Adipose tissue (tissue), 3 donors: ENCODE data around the gene TBC1D17. TPM values are rescaled to one million over a fixed set of nuclear protein-coding genes. Genes with fewer than 3 reads are reported as not detected.

ENCODE experiments used
- H3K27ac ChIP-seq: one replicate; pipeline ENCODE4 v1.5.1; 2013; ENCODE audit warnings: low read depth, low read length
- WGBS, 3 donors: extraction: QIAGEN DNeasy Blood & Tissue Kit; methylation state at CpG; one replicate each; pipeline ENCODE4 v1.1.7; 2013; 5-methylcytosine and 5-hydroxymethylcytosine counted together
- polyA plus RNA-seq, 3 donors: library from polyadenylated mRNA; stranded (reverse); fragments of 200-250 nt; gene quantifications; one replicate each; pipeline ENCODE4 v1.2.3, GENCODE V29; 2013
- donor health status: healthy with polysubstance abuse.
- donor health status: Bipolar disorder and iron deficiency.
- donor health status: healthy.

The TBC1D17 gene
- polyA plus RNA-seq, 3 donors = 35.7 to 46.6 (median 37.0) TPM

DNA sequence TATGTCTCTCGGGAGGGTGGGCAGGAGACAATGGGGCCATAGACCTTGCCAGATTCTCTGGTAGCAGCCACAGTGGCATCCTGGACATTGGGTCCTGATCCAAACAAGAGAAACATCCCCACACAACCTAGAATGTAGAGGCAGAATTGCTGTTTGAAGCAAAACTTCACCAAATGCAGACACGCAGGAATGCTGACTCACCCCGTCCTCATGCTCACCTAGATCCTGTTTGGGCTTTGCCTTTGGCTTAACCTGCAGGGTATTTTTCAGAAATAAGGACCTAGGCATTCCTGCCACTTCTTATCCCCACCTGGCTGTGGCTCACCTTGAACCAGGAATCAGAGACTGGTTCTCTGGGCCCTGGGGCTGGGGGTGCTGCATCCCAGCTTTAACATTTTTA lies 7.3 kb downstream of the TBC1D17 start:
- H3K27ac ChIP-seq = no peak overlapping the region
- WGBS, 3 donors = 91 to 98% (median 92%) methylated on average over 3 of the region's 3 CpGs

DNA sequence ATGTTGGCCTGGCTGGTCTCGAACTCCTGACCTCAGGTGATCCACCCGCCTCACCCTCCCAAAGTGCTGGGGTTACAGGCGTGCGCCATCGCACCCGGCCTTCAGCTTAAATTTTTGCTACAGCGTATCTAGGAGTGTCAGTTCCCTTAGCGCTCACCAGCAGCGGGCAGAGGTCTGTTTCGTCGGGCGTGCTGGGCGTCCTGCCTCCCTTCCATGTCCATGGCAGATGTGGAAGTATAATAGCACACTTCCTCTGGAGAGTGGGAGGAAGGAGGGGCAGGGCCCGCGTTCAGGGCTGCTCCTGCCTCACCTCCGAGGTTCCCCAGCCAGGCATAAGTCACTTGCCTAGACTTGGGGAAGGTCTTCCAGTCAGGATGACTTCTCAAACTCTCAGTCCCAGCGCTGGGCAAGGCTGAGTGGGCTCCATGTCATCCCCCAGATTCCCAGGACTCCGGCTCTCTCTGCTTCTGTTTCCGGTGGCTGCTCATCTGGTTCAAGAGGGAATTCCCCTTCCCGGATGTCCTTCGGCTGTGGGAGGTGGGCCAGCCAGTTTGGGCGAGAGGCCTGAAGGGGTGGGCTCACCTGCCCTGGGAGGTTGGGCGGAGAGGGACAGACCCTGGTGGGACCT lies 9.6 kb downstream of the TBC1D17 start:
- no peak overlapping the region for H3K27ac ChIP-seq
- 65 to 73% (median 66%) methylated on average over 22 to 23 of the region's 23 CpGs for WGBS, 3 donors

DNA sequence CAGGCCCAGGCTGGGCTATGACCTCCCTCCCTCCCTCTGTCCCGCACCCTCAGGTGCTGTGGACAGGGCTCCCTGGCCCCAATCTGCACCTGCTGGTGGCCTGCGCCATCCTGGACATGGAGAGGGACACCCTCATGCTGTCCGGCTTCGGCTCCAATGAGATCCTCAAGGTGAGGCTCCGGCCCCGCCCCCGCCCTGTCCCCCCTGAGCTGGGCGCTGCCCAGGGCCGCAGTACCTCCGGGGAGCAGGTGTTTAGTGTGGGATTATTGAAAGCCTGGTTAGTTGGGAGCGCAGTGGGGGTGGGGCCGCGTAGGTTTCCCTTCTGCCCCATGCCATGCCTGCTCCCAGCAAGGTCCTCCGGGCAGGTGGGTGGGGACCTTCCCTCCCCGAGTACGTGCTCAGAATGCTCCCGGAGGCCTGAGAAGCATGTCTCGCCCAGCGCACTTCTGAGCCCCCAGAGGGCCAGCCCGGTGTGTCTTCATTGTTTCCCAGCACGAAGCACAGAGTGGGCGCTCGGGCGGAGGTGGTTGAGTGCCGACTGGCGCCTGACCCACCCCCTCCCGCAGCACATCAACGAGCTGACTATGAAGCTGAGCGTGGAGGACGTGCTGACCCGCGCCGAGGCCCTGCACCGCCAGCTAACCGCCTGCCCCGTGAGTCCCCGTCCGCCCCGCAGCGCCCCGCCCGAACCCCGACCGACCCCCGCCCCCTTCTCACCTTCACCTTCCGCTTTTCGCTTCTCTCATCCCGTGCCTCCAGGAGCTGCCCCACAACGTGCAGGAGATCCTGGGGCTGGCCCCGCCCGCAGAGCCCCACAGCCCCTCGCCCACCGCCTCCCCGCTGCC lies 10.4 kb downstream of the TBC1D17 start:
- 49 to 91% (median 75%) methylated on average over 51 to 54 of the region's 54 CpGs for WGBS, 3 donors
- no peak overlapping the region for H3K27ac ChIP-seq

DNA sequence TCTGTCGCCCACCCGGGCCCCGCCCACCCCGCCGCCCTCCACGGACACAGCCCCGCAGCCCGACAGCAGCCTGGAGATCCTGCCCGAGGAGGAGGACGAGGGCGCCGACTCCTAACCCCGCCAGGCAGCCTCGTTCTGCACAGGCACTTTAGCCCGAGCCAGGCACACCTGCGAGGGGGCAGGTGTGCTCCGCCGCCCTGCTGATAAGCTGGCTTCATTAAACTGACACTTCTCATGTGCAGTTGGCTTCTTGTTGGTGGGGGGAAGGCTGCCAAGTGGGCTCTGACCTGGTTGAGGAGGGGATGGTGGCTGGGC lies 11.0 kb downstream of the TBC1D17 start:
- no peak overlapping the region for H3K27ac ChIP-seq
- 60 to 91% (median 90%) methylated on average over 10 to 18 of the region's 18 CpGs for whole genome bisulfite sequencing, 3 donors

DNA sequence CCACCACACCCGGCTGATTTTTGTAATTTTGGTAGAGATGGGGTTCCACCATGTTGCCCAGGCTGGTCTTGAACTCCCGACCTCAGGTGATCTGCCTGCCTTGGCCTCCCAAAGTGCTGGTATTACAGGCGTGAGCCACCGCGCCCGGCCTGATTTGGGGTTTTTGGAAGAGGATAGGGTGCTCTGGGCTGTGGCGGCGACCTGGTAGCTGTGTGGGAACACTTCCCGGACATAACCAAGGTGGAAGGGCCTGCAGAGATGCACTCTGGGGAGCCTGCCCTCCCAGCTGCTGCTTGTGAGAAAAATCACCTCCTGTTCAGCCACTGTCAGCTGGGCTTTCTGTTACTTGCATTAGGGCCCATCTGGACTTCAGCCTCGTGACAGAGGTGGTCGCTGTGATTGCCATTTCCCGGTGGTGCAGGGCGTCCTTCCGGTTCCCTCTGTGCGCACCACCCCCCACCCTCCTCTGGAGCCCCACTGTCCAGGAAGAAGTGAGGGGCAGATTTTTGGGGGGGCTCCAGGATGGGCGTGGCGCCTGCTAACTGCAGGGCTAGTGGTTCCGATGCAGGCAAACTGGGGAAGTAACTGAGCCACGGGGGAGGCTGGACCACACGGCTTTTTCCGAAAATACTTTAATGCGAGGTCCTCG lies 11.7 kb downstream of the TBC1D17 start:
- WGBS, 3 donors = 88 to 92% (median 90%) methylated on average over 23 of the region's 23 CpGs
- H3K27ac ChIP-seq = no peak overlapping the region

DNA sequence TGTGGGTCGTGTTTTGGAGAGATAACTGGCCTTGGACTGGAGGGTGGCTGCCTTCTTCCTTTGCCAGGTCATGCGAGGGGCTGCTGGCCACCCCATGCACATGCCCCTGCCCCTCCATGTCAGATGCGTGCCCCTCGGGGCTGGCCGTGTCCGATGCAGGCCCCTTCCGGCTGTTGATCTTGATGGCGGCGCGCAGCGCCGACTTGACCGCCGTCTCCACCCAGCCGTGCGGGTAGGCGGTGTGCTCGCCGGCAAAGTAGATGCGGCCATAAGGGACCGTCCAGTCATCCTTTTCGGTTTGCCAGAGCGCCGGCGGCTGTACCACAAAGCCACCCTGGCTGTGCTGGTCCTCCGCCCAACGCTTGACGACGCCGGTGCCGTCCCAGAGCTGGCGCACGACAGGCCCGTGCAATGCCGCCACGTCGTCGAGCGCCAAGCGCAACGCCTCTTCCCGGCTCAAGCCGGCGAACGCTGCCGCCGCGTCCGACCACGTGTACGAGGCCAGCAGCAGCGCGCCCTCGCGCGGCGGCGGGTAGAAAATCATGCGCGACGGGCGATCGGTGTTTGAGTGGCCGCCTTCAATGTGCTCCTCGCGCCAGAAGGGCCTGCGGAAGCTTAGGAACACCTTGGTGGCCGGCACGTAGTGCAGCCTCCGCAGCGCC lies 12.3 kb downstream of the TBC1D17 start:
- no peak overlapping the region for H3K27ac ChIP-seq
- WGBS, 3 donors = 17 to 26% (median 24%) methylated on average over 67 to 71 of the region's 71 CpGs

DNA sequence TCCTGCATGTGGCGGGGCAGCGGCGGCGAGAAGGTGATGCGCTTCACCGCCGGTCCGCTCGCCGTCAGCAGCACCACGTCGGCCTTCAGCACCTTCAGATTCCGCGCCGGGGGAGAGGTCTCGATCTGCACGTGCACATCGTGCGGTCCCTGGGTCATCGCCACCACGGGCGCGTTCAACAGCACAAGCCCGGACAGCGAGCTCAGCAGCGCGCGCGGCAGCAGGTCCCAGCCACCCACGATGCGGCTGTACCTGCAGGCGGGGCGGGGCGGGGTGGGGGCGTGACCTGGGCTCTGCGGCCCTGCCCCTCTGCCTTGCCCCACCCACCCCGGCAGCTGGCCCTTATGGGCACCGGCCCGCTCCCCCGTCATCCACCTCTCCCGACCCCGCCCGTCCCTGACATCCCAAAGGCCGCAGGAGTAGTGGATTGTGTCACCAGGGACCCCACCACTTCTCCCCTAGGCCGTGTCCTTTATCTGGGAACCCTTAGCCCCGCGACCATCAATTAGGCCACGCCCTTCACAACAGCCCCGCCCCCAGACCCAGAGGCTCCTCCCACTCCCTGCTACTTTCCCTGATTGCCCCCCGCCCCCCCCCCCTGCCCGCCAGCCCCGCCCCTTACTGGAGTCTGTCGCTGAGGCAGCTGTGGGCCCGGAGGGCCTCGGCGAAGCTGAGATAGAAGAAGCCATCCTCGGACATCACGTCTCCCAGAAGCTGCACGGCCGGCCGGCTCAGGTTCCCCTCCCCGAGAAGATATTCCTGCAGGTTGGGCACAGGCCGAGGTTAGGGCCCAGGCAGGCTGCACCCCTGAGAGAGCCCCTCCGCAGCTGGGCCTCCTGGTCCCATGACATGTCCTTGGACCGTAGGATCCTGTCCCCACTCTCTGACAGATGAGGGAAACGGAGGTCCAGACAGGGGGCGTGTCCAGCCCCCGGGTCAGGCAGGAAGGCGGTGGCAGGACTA lies 13.1 kb downstream of the TBC1D17 start:
- 10 to 18% (median 17%) methylated on average over 63 to 69 of the region's 69 CpGs for WGBS, 3 donors
- no peak overlapping the region for H3K27ac ChIP-seq

DNA sequence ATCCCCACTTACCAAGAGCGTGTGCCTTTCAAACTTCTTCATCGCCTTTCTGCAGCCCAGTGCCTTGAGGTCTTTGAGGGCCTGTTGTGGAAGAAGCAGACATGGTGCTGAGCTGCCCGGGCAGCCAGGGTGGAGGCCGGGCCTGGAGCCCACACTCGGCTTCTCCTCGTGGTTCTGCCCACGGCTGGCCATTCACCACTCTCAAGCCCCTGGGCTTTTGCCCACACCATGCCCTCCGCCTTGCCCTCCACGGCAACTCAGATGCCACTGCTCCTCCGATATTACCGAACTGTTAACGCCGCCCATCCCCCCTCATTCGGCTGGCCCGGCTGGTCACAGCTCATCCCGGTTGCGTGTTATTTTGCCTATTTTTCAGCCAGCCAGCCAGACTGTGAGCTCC lies 13.9 kb downstream of the TBC1D17 start:
- 85 to 92% (median 87%) methylated on average over 17 of the region's 17 CpGs for WGBS, 3 donors
- no peak overlapping the region for H3K27ac ChIP-seq

DNA sequence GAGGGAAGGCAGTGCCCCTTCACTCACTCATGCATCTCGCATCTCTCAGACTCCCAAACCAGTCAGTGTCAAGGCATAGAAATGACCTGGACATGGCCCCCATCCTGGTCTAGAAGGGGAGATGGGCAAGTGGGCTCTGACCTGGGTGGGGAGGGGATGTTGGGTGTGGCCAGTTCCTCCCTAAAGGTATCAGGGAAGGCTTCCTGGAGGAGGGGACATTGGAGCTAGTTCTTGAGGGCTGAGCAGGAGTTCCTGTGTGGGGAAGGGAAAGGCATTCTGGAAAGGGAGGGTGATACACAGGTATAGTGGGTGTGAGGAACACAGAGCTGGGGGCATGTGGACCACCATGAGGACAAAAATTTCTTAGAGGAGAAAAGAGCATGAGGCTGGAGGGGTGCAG lies 15.2 kb downstream of the TBC1D17 start:
- H3K27ac ChIP-seq = no peak overlapping the region
- 86 to 100% (median 94%) methylated on average over 1 of the region's 1 CpG for WGBS, 3 donors

DNA sequence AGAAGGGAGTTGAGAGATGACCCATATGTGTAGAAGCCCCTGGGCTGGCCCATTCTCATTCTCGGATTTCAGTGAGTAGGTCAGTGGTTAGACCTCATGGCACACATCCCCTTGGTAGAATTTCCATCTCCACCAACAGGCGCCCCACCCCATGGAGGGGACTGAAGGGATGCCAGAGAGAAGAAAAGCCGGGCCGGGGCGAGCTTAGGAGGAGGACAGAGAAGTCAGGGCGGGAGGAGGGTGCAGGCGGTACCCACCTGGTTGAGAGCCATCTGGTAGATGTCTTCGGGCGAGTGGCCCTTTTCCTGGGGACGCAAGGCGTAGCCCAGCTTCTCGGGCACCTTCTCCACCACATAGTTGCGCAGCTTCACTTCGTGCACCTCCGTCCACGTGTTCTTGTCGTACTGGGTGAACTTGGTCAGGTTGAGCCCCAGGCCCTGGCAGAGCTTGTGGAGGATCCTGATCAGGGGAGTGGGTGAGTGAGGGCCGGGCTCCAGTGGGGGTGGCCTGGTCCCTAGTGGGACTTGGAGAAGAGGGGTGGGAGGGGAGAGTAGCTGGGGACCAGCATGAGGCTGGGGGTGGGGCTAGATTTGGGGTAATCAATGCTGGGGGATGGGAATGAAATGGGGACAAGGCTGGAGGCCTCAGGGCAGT lies 16.6 kb downstream of the TBC1D17 start:
- H3K27ac ChIP-seq = no peak overlapping the region
- WGBS, 3 donors = 93 to 95% (median 94%) methylated on average over 17 to 18 of the region's 18 CpGs

DNA sequence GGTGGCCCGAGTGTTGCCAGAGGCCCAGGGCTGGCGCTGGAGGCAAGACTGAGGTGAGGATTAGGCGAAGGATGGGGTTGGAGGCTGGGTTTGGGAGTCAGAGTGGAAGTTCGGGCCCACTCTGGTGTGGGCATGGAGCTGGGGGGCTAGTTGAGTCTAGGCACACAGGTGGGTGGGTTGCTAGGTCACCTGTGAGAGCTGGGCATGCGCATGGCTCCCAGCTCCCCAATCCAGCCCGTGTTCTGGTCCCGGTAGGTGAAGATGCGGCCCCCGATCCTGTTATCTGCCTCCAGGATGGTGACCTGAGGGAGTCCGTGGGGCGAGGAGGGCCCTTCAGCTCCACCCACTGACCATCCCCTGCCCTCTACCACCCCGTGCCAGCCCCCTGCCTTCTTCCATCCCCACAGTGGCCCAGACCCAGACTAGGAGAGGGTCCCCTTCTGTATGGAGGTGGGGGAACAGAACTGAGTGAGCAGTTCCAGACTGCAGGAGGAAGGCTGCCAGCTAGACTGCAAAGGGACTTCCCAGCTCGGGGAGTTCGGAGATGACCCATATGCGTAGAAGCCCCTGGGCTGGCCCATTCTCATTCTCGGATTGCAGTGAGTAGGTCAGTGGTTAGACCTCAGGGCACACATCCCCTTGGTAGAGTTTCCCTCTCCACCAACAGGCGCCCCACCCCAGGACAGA lies 17.5 kb downstream of the TBC1D17 start:
- 78 to 90% (median 87%) methylated on average over 15 to 17 of the region's 17 CpGs for WGBS, 3 donors
- no peak overlapping the region for H3K27ac ChIP-seq

DNA sequence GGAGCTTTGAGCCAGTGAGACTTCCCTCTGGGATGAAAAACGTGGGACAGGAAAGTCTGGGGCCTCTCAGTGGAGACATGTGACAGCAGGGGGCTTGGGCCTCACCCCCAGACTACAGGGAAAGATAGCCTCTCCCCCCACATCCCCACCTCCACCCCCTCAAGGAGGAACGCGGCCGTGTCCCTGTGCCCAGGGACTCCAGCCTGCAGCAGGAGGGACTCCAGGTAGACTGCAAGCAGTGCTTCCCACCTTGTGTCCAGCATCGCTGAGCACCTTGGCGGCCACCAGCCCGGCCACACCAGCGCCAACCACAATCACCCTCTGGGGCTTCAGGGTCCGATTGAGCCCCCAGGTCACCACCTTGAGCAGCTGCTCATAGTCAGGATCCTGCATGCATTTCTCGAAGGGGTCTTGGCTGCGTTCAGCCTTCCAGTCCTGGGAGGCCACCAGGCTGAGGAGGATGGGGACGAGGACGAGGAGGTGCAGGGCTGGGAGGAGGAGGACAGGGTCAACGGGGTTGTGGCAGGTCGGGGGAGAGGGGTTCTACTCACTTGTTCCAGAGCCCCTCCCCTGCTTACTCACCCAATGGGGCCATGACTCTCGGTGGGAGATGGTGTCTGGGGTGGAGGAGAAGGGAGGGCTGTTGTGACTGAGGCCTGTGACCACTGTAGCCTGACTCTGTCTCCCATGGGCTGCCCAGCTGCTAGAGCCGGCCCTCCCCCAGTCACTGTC lies 18.2 kb downstream of the TBC1D17 start:
- WGBS, 3 donors = 61 to 75% (median 73%) methylated on average over 17 of the region's 17 CpGs

DNA sequence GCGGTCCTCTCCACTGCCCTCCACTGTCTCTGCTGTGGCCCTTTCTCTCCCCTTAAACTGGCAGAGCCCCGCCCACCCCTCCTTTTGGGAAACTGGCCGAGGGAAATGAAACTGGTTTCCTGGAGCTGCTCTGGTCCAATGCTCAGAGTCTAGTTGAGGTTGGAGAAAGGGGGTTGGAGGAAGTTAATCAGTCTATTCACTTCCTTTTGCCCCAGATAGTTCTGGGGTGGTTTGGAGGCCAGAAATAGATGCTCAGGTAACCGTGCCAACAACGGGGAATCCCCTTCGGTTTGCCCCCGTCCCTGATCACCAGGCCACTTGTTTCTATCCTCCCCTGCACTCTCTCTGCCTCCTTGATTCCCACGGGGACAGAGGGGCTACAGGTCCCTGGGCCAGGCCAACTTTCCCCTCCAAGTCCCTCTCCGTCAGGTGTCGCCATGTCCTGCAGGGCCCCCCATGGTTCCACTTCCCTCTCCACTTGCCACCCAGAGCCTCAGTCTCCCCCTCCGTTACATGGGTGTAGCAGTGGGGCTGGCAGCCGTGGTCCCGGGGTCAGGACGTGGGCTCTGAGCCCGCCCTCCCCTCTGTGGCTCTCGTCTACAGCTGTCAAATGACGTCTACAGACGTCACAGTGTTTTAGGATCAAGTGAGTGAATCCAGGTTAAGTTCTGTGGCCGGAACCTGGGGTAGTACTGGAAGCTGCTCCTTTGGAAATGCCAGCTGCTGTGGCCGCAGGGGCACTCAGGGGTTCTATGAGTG lies 19.5 kb downstream of the TBC1D17 start, which contains the start of gene IL4I1:
IL4I1 (minus strand) TSS at position 25 of the 759 bp plus-strand sequence. CDS start 727 bp downstream, outside the sequence.
- WGBS, 3 donors = 20 to 43% (median 27%) methylated on average over 19 to 20 of the region's 20 CpGs

More for the DNA sequence above, 18.2 kb downstream of the TBC1D17 start:
- H3K27ac ChIP-seq = no peak overlapping the region

DNA sequence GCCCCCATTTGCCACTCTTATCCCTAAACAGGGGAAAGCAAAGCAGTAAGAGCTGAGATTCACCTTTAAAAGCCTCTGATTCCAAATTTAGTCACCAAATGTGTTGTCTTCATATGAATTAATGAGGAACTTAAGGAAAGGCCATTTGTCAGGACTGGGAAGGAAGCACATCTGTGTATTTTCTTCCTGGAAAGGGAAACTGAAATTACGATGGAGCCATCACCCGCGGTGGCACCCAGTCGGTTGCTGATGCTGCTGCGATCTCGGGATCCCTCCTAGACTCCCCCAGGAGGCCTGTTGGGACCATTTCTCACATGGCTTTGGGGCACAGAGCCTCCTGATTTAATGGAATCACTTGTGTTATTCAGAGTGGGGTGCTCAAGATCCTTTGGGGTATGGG lies 26.6 kb downstream of the TBC1D17 start:
- 20 to 65% (median 38%) methylated on average over 6 of the region's 6 CpGs for WGBS, 3 donors
- H3K27ac ChIP-seq = no peak overlapping the region

More for the DNA sequence above, 19.5 kb downstream of the TBC1D17 start, which contains the start of gene IL4I1:
- H3K27ac ChIP-seq = no peak within 1 kb of the TSS

DNA sequence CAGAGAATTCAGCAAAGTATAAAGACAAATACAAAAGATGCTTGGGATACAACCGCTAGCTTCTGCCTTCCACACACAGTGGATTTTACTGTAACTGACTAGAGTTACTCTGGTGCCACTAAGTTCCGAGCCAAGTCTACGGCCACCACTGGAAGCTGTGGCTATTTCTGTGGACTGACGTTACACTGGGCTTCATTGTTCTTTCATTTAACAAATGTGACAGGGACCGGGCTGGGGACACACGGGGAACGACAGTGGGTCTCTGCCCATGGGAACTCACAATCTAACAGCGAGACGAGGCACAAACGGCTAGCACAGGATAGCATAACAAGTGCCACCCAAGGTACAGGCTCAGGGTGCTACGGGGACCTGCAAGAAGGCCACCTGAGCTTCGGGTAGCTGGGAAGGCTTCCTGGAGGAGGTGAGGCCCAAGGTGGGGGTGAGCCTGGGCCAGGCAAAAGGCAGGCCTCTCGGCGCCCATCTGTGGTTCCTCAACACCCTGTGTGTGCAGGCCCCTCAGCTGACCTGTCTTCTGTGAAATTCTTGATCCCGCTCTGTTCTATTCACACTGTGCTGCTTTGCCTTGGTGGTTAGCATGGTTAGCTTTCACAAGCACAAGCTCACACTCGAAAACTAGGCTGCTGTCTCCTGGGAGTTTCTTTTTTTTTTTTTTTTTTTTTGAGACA lies 29.5 kb downstream of the TBC1D17 start:
- no peak overlapping the region for H3K27ac ChIP-seq
- WGBS, 3 donors = 90 to 94% (median 93%) methylated on average over 16 of the region's 16 CpGs
